Large intestine (tissue), 3 donors: ENCODE measurements around the gene NRN1. TPM values are rescaled to one million over a fixed set of nuclear protein-coding genes. Genes with fewer than 3 reads are reported as not detected.
"Not testable (repeated sequence)": the region's sequence is repeated elsewhere in the genome, so short reads cannot be mapped to it uniquely, and the experiment has no call there.

Experiments
- DNase-seq, 2 donors: peaks; one replicate each; pipeline versions ENCODE4 v3.0.0 to v3.0.0-alpha.2; 2013
- H3K27ac ChIP-seq: one replicate; pipeline ENCODE4 v1.5.1; 2013; ENCODE audit warnings: low read length
- H3K27me3 ChIP-seq: 2 replicates; pipeline ENCODE4 v1.6.1; 2013; ENCODE audit warnings: low read length; ENCODE audit not compliant: control insufficient read depth, insufficient read depth
- H3K36me3 ChIP-seq: 2 replicates; pipeline ENCODE4 v1.6.1; 2013; ENCODE audit warnings: low read length; ENCODE audit not compliant: control insufficient read depth, insufficient read depth
- H3K4me1 ChIP-seq: one replicate; pipeline ENCODE4 v1.6.1; 2013; ENCODE audit warnings: low read length; ENCODE audit not compliant: control insufficient read depth, insufficient read depth
- H3K4me3 ChIP-seq: one replicate; pipeline ENCODE4 v1.5.1; 2013; ENCODE audit warnings: low read length
- H3K9me3 ChIP-seq: one replicate; pipeline ENCODE4 v1.6.1; 2013; ENCODE audit warnings: mild to moderate bottlenecking, low read depth, low read length, moderate library complexity; ENCODE audit not compliant: control insufficient read depth
- WGBS: methylation state at CpG from one replicate; pipeline ENCODE4 v1.1.5; 2013; ENCODE audit warnings: low lambda C conversion rate; ENCODE audit not compliant: insufficient coverage; 5-methylcytosine and 5-hydroxymethylcytosine counted together
- polyA plus RNA-seq: library from polyadenylated mRNA; unstranded; fragments of 120-200 nt; gene quantifications from one replicate; pipeline ENCODE4 v1.2.1, GENCODE V29; 2013

The NRN1 gene
- polyA plus RNA-seq, 1 donor = 4.0 TPM

GRCh38 chr6:5981126-5982026 lies 25.3 kb downstream of the NRN1 start:
- no CpG with 5 or more reads among the region's 7 CpGs for WGBS
- no peaks in the 10 kb centered on the region for H3K36me3 ChIP-seq
- H3K9me3 ChIP-seq = no peaks in the 10 kb centered on the region
- H3K4me1 ChIP-seq = no peaks in the 10 kb centered on the region
- no peak overlapping the region for H3K27ac ChIP-seq
- H3K27me3 ChIP-seq = peaks cover 8% of the 10 kb centered on the region
- DNase-seq = no peak
- H3K4me3 ChIP-seq = no peak overlapping the region

- Histone ChIP-seq H3K36me3 (no peaks in the 10 kb centered on the region), H3K27me3 (peaks cover 5% of the 10 kb centered on the region), H3K9me3 (no peaks in the 10 kb centered on the region), H3K4me3 (no peak overlapping the region), H3K4me1 (no peaks in the 10 kb centered on the region), H3K27ac (no peak overlapping the region)
- 66% methylated on average over 3 of the region's 9 CpGs for WGBS
- no peak for DNase-seq
These were observed 26.9 kb downstream of the NRN1 start for GRCh38 chr6:5979650-5980420.

- no peaks in the 10 kb centered on the region for H3K4me1 ChIP-seq
These were observed 29.9 kb downstream of the NRN1 start for GRCh38 chr6:5976811-5977210.

DNA sequence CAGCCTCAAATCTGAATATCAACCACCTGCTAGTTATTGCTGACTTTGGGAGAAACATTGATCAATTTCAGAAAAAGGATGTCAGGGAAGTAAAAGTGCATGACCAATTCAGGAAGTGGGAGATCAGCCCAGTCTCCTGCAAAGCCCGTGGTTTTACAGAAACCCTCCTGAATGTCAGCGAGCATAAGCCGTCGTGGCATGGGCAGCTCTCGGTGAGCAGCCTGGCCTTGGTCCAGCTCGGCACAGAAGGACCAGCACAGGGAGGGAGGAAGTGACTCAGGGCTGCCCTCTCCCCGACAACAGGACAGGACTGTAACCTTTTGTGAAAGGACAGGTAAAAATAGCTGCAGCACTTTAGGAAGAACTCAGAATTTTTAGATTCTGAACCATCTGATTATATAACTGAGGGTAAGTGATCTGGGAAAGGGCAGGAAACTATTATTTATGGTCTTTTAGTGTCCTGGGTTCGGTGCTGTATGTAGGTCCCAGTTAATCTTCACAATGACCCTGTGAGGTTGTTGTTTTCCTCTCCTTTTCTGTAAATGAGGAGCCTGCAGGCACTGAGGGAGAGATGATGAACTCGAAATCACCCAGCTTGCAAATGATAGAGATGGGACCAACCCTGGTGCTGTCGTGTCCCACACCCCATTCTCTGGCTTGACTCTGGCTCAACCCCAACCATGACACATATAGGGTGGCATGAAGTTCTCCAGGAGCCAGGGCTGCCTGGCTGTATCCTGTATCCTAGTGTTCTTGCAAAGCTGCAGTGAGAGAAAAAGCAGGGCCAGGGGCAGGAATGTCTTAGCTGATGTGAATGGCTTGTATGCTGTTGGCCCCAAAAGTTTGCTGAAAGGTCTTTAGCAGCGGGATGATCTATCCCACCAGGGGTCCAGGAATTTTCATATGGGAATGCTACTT lies 37.6 kb downstream of the NRN1 start:
- no peak for DNase-seq
- peaks cover 6% of the 10 kb centered on the region for H3K27me3 ChIP-seq
- WGBS = no CpG with 5 or more reads among the region's 11 CpGs
- H3K4me1 ChIP-seq = no peaks in the 10 kb centered on the region
- H3K27ac ChIP-seq = no peak overlapping the region
- H3K4me3 ChIP-seq = no peak overlapping the region
- no peaks in the 10 kb centered on the region for H3K9me3 ChIP-seq
- no peaks in the 10 kb centered on the region for H3K36me3 ChIP-seq

More at GRCh38 chr6:5976811-5977210, 29.9 kb downstream of the NRN1 start:
- WGBS = no CpG with 5 or more reads among the region's 3 CpGs
- no peak for DNase-seq
- no peaks in the 10 kb centered on the region for H3K9me3 ChIP-seq
- no peaks in the 10 kb centered on the region for H3K36me3 ChIP-seq
- peaks cover 5% of the 10 kb centered on the region for H3K27me3 ChIP-seq
- H3K27ac ChIP-seq = no peak overlapping the region
- no peak overlapping the region for H3K4me3 ChIP-seq

GRCh38 chr6:5968036-5968435 lies 38.7 kb downstream of the NRN1 start:
- H3K27me3 ChIP-seq, H3K4me1 ChIP-seq, DNase-seq, H3K9me3 ChIP-seq, H3K27ac ChIP-seq, H3K4me3 ChIP-seq, H3K36me3 ChIP-seq: not testable (repeated sequence)
- no CpG with 5 or more reads among the region's 3 CpGs for WGBS

DNA sequence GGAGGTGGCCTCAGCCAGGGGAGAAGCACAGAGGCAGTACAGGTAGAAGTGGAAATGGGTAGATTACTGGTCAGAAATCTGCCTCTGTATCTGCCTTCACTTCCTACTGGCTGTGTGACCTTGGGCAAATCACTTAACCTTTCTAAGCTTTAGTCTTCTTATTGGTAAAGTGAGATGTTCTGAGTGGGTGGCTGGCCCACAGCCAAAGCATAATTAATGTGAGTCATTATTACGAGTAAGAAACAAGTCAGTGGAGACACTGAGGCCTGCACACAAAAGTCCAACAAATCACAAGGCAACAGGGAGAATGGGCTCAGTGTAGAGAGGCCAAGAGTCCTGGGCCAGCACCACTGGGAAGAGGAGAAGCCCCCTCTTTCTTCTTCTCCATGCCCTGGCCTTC lies 39.1 kb downstream of the NRN1 start:
- no peak for DNase-seq
- Histone ChIP-seq H3K36me3 (no peaks in the 10 kb centered on the region), H3K4me3 (no peak overlapping the region), H3K27ac (no peak overlapping the region), H3K4me1 (no peaks in the 10 kb centered on the region), H3K9me3 (no peaks in the 10 kb centered on the region), H3K27me3 (peaks cover 7% of the 10 kb centered on the region)
- no CpG with 5 or more reads among the region's 1 CpG for WGBS

DNA sequence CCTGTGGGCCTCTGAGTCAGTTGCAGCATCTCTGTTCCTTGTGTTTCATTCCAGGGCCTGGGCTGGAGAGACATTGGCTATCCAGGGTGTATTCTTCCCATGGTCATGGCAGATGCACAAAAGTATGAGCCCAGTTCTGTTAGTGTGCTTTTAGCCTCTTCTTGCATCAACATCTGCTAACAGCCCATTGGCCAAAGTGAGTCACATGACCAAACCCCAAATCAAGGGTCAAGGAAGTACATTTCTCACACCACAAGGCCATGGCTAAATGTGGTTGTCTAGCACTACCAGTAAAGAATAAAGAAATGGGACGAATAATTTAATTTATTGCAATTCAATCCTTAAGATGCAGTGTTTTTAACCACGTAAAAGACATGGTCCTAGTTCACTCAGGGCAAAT lies 43.9 kb downstream of the NRN1 start:
- Histone ChIP-seq H3K36me3 (no peaks in the 10 kb centered on the region), H3K27me3 (peaks cover 2% of the 10 kb centered on the region), H3K4me3 (no peak overlapping the region), H3K4me1 (no peaks in the 10 kb centered on the region), H3K27ac (no peak overlapping the region), H3K9me3 (no peaks in the 10 kb centered on the region)
- WGBS = 90% methylated on average over 2 of the region's 2 CpGs
- no peak for DNase-seq

DNA sequence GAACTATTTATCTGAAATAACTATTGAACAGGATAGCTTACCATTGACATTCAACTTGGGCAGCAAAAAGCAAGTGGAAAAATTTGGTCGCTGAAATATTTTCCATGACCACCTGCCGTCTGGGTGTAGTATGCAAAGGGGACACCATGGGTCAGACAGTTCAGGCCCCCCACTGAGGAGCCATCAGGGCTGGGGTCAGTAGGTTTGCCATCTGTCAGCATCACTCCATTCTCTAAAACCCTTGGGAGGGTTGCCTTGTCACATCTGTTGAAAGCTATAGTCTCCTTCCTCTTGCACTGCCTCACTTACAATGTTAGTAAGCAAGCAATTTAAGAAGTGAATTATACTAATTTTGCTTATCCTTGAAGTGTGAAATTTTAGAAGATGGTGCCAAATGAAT lies 44.9 kb downstream of the NRN1 start:
- Histone ChIP-seq H3K9me3 (no peaks in the 10 kb centered on the region), H3K4me1 (no peaks in the 10 kb centered on the region), H3K36me3 (no peaks in the 10 kb centered on the region), H3K27me3 (peaks cover 2% of the 10 kb centered on the region), H3K27ac (no peak overlapping the region), H3K4me3 (no peak overlapping the region)
- DNase-seq = no peak
- WGBS = no CpG with 5 or more reads among the region's 2 CpGs

DNA sequence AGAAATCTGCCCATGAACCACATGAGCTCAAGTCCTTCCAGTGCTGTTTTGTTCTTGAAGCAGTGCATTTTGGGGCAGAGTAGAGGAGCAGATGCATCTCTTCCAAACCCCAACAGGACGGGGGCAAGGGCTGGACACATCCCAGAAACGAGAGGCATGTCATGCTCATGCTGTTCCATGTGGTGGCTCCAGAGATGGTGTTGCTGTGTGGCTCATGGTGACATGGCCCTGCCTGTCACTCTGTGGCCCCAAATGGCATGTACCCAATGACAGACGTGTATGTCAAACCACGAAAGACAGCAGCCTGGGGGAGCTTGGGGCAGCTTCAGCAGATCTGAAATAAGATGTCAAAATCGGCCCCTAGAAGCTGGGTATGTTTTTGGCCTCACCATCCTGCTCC lies 46.3 kb downstream of the NRN1 start:
- no peak for DNase-seq
- Histone ChIP-seq H3K27me3 (peaks cover 2% of the 10 kb centered on the region), H3K4me1 (no peaks in the 10 kb centered on the region), H3K36me3 (no peaks in the 10 kb centered on the region), H3K27ac (no peak overlapping the region), H3K4me3 (no peak overlapping the region), H3K9me3 (no peaks in the 10 kb centered on the region)
- WGBS = no CpG with 5 or more reads among the region's 5 CpGs

DNA sequence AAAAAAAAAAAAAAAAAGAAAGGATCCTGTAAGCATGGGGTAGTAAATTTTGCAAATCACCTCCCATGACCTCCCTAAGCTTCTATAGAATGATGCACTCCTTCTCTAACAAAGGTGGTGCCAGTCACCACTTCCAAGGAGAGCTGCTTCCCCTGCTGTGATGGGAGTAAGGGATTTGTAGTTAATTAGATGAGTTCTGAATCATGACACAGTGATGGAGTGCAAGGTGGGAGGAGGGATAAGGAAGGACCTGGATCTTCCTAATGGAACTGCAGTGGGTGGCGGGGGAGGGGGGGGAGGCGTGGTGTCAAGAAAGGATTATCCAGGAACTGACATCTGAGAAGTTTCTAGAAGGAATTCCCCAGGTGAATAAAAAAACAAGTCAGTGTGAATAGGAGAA lies 47.8 kb downstream of the NRN1 start:
- no peak overlapping the region for H3K4me3 ChIP-seq
- no peaks in the 10 kb centered on the region for H3K9me3 ChIP-seq
- no peak for DNase-seq
- no peaks in the 10 kb centered on the region for H3K36me3 ChIP-seq
- no peaks in the 10 kb centered on the region for H3K4me1 ChIP-seq
- WGBS = no CpG with 5 or more reads among the region's 2 CpGs
- H3K27ac ChIP-seq = no peak overlapping the region
- H3K27me3 ChIP-seq = peaks cover 2% of the 10 kb centered on the region
